ENCODE measurements around the gene ABCC3. TPM values are rescaled to one million over a fixed set of nuclear protein-coding genes. Genes with fewer than 3 reads are reported as not detected.

The ABCC3 gene
- total RNA-seq, 1 experiment from 2014 or later, result 66.2 TPM

DNA sequence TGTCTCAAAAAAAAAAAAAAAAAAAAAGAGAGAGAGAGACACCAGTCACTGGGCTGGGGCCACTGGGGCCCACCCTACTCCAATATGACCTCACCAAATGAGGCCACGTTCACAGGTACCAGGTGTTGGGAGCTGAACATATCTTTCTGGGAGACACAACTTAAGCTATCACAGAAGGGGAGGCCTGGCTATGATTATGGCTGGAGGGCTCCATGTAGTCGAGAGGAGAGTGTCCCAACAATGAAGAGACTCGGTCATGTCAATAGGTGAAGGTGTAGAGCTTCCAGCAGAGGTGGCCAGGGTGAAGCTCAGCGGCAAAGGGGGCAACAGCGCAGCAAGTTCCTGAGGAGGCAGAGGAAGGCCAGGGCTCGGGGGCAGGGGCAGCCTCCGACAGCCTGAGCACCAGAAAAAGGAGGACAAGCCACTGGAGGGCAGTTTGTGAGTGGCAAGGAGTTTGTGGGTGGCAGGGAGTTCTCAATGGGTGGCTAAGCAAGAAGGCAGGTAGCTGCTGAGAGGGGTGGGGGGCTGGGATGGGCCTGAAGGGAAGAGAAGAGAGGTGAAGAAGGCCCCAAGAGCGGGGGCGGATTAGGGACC, 28.0 kb downstream of the ABCC3 start:
- ChIA-PET POLR2A (interaction anchor here (1.0 to 6.0 kb wide), 9 partner anchors 7 to 120 kb away, joined by 3 to 59 read pairs (median 7); no protein-coding TSS in a partner anchor), CTCF (interaction anchor here (1.0 to 1.8 kb wide), 3 partner anchors 12 to 32 kb away, joined by 3 to 5 read pairs (median 4); no protein-coding TSS in a partner anchor), RAD21 (ENCODE audit: low non-redundant PET in 1 of 2, low total read pairs in 2 of 2, uncharacterized antibody in 2 of 2, unreplicated experiment in 2 of 2) (interaction anchor here (0.5 to 1.7 kb wide), 4 partner anchors 16 to 32 kb away, joined by 3 to 7 read pairs (median 4); no protein-coding TSS in a partner anchor)
- peaks cover 59 to 91% of the 10 kb centered on the region in 2 experiments for H3K4me1 ChIP-seq (ENCODE audit: control insufficient read depth in 1 of 2, insufficient read depth in 2 of 2, low read length in 2 of 2)
- H3K9ac ChIP-seq (ENCODE audit: low read length), result peak overlapping the region; percentile 52
- no peaks in the 10 kb centered on the region for H3K27me3 ChIP-seq (ENCODE audit: insufficient read depth, low read length)
- H4K20me1 ChIP-seq (ENCODE audit: insufficient read depth), result no peaks in the 10 kb centered on the region
- BruUV-seq (replicated peaks), result no TSS peak
- H3K27ac ChIP-seq (ENCODE audit: low read depth, low read length), result peak overlapping the region; percentile 96
- H3K36me3 ChIP-seq (ENCODE audit: control insufficient read depth in 1 of 2, insufficient read depth in 2 of 2, low read length in 2 of 2), result no peaks in the 10 kb centered on the region
- no peaks in the 10 kb centered on the region for H3K79me2 ChIP-seq (ENCODE audit: insufficient read depth, low read length)
- no peak overlapping the region for H3K4me3 ChIP-seq (replicated peaks in 1 of 2; ENCODE audit: low read depth in 1 of 2, low read length in 2 of 2)
- peak overlapping the region; percentile 79 for H3K4me2 ChIP-seq (ENCODE audit: low read length)
- H3K9me3 ChIP-seq (ENCODE audit: control insufficient read depth in 1 of 2, insufficient read depth in 1 of 2, low read depth in 1 of 2, low read length in 2 of 2), result no peaks in the 10 kb centered on the region
- ATAC-seq, result no peak
- no peak for DNase-seq (ENCODE audit: low read depth, low spot score)
- no peak overlapping the region for H2AFZ ChIP-seq (ENCODE audit: low read depth, low read length, poor library complexity, severe bottlenecking)
- intact Hi-C loops (cut with micrococcal nuclease), result no loop called here
- TF ChIP-seq ZNF274 (IDR thresholded peaks at IDR 0.05; ENCODE audit: low read depth, low read length) (no peak), ELF1 (IDR thresholded peaks at IDR 0.05; ENCODE audit: borderline replicate concordance, low read depth) (no peak), POLR2AphosphoS5 (IDR thresholded peaks at IDR 0.05; ENCODE audit: low read depth, low read length) (peak; percentile 12; the same call in 1 of the 2 replicates)
- TF ChIP-seq, protein P1, sequence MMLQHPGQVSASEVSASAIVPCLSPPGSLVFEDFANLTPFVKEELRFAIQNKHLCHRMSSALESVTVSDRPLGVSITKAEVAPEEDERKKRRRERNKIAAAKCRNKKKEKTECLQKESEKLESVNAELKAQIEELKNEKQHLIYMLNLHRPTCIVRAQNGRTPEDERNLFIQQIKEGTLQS (IDR thresholded peaks at IDR 0.05), result no peak
- TF ChIP-seq, protein P2, sequence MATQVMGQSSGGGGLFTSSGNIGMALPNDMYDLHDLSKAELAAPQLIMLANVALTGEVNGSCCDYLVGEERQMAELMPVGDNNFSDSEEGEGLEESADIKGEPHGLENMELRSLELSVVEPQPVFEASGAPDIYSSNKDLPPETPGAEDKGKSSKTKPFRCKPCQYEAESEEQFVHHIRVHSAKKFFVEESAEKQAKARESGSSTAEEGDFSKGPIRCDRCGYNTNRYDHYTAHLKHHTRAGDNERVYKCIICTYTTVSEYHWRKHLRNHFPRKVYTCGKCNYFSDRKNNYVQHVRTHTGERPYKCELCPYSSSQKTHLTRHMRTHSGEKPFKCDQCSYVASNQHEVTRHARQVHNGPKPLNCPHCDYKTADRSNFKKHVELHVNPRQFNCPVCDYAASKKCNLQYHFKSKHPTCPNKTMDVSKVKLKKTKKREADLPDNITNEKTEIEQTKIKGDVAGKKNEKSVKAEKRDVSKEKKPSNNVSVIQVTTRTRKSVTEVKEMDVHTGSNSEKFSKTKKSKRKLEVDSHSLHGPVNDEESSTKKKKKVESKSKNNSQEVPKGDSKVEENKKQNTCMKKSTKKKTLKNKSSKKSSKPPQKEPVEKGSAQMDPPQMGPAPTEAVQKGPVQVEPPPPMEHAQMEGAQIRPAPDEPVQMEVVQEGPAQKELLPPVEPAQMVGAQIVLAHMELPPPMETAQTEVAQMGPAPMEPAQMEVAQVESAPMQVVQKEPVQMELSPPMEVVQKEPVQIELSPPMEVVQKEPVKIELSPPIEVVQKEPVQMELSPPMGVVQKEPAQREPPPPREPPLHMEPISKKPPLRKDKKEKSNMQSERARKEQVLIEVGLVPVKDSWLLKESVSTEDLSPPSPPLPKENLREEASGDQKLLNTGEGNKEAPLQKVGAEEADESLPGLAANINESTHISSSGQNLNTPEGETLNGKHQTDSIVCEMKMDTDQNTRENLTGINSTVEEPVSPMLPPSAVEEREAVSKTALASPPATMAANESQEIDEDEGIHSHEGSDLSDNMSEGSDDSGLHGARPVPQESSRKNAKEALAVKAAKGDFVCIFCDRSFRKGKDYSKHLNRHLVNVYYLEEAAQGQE (IDR thresholded peaks at IDR 0.05; ENCODE audit: low read depth), result no peak
- no peaks in the 10 kb centered on the region for H3K9me2 ChIP-seq (ENCODE audit: insufficient read depth)
